Endodermal cell (in vitro differentiated cells): Measurements from ENCODE around the gene CD300E. TPM values are rescaled to one million over a fixed set of nuclear protein-coding genes. Genes with fewer than 3 reads are reported as not detected.
A peak's percentile ranks its signal among the peaks of the same experiment; 100 is the strongest.

Experiments used
- DNase-seq: peaks from one replicate; pipeline ENCODE4 v3.0.0-alpha.2; 2017
- H3K27ac ChIP-seq: 2 replicates; pipeline ENCODE4 v1.5.1; 2013; ENCODE audit warnings: mild to moderate bottlenecking, low read depth, low read length, moderate library complexity
- H3K27me3 ChIP-seq: 2 replicates; pipeline ENCODE4 v1.6.1; 2013; ENCODE audit warnings: mild to moderate bottlenecking, low read length, moderate library complexity; ENCODE audit not compliant: insufficient read depth, control insufficient read depth, poor library complexity, severe bottlenecking
- H3K36me3 ChIP-seq: 2 replicates; pipeline ENCODE4 v1.7.0; 2013; ENCODE audit warnings: mild to moderate bottlenecking, low read length, moderate library complexity; ENCODE audit not compliant: control insufficient read depth, insufficient read depth
- H3K4me1 ChIP-seq: one replicate; pipeline ENCODE4 v1.7.0; 2013; ENCODE audit warnings: low read length; ENCODE audit not compliant: control insufficient read depth, insufficient read depth
- H3K4me3 ChIP-seq: 2 replicates; pipeline ENCODE4 v1.5.1; 2013; ENCODE audit warnings: mild to moderate bottlenecking, low read length, moderate library complexity
- H3K9ac ChIP-seq: 2 replicates; pipeline ENCODE4 v1.6.1; 2013; ENCODE audit warnings: mild to moderate bottlenecking, low read length, moderate library complexity; ENCODE audit not compliant: poor library complexity, severe bottlenecking; ENCODE audit errors: extremely low read depth
- H3K9me3 ChIP-seq: 2 replicates; pipeline ENCODE4 v1.6.1; 2013; ENCODE audit warnings: mild to moderate bottlenecking, low read length, moderate library complexity; ENCODE audit not compliant: control insufficient read depth
- H3K27ac Mint-ChIP-seq: 2 replicates; pipeline ENCODE4 v1.8.0; 2020; ENCODE audit warnings: mixed read lengths
- H3K27me3 Mint-ChIP-seq: 2 replicates; pipeline ENCODE4 v1.8.0; 2021; ENCODE audit warnings: mild to moderate bottlenecking, mixed read lengths; ENCODE audit not compliant: insufficient read depth
- H3K36me3 Mint-ChIP-seq: 2 replicates; pipeline ENCODE4 v1.8.0; 2020; ENCODE audit warnings: low read depth, mixed read lengths
- H3K4me1 Mint-ChIP-seq: 2 replicates; pipeline ENCODE4 v1.8.0; 2020; ENCODE audit warnings: mixed read lengths
- H3K4me3 Mint-ChIP-seq: 2 replicates; pipeline ENCODE4 v1.8.0; 2020; ENCODE audit warnings: mild to moderate bottlenecking, moderate library complexity, mixed read lengths
- H3K9me3 Mint-ChIP-seq: 2 replicates; pipeline ENCODE4 v1.8.0; 2020; ENCODE audit warnings: mild to moderate bottlenecking, mixed read lengths
- CTCF ChIP-seq: fragments of 200-600 bp; sonication (generic); conservative IDR thresholded peaks from 2 replicates; pipeline ENCODE4 v1.5.0; 2021; ENCODE audit warnings: antibody characterized with exemption, mild to moderate bottlenecking
- WGBS, 2 experiments: methylation state at CpG; one replicate each; pipeline versions ENCODE4 v1.1.5 to v1.1.7; 2013; ENCODE audit warnings: missing lambda C conversion rate in 2 of 2, mixed read lengths in 1 of 2; ENCODE audit not compliant: insufficient coverage in 1 of 2, insufficient read length in 1 of 2; 5-methylcytosine and 5-hydroxymethylcytosine counted together
- long read RNA-seq, 4 experiments: library from polyadenylated mRNA in 2 of 4; library from RNA in 1 of 4; library from capped mRNA in 1 of 4; stranded (forward) in 3 of 4; unstranded in 1 of 4; transcript quantifications; one replicate each; pipeline ENCODE4 v2.0.0, GENCODE V29; 2020 to 2021; ENCODE audit warnings: inconsistent platforms in 1 of 4
- polyA plus RNA-seq, 2 experiments: library from polyadenylated mRNA; stranded (reverse); fragments of 50-300 nt; gene quantifications; one replicate each; pipeline ENCODE4 v1.2.3, GENCODE V29; 2013
- total RNA-seq, 2 donors: library from RNA; stranded (reverse); fragmentation: NEBNext Ultra II Directional in 1 of 2; extraction: Animal tissue kit (Norgen Biotek cat#: 25700) in 1 of 2; gene quantifications; 2 replicates in 1 of 2; 3 replicates in 1 of 2; pipeline ENCODE4 v1.2.1, GENCODE V29; 2021

CD300E gene
- total RNA-seq, result 1 to 10 TPM in 1 of 2 donors, under 1 TPM in 1; 0.75 to 1.5 TPM
- polyA plus RNA-seq (2013, experiment 1 of 2), result 0.53 TPM
- polyA plus RNA-seq (2013, experiment 2 of 2), result 0.70 TPM
- long read RNA-seq, experiment 1, result 0 reads
- long read RNA-seq, experiment 2, partial matches to known transcripts, result 0 of 3 reads
- long read RNA-seq, experiment 2, other reads (novel, unspliced or antisense), result 3 of 3 reads
- long read RNA-seq, experiment 3, partial matches to known transcripts, result 0 of 8 reads
- long read RNA-seq, experiment 3, other reads (novel, unspliced or antisense), result 8 of 8 reads
- long read RNA-seq, experiment 4, partial matches to known transcripts, result 0 of 1 reads
- long read RNA-seq, experiment 4, other reads (novel, unspliced or antisense), result 1 of 1 reads

- Mint-ChIP-seq H3K27me3 (peaks cover 40% of the 10 kb centered on the region), H3K4me1 (no peaks in the 10 kb centered on the region), H3K9me3 (peaks cover 13% of the 10 kb centered on the region), H3K27ac (no peak within 1 kb of the TSS), H3K4me3 (no peak within 1 kb of the TSS), H3K36me3 (peaks cover 19% of the 10 kb centered on the region)
- H3K36me3 ChIP-seq, result peaks cover 5% of the 10 kb centered on the region
- no peak for DNase-seq
- no peak within 1 kb of the TSS for H3K9ac ChIP-seq
- TF ChIP-seq CTCF, result no peak
- H3K4me1 ChIP-seq, result no peaks in the 10 kb centered on the region
- H3K27ac ChIP-seq, result no peak within 1 kb of the TSS
- H3K4me3 ChIP-seq, result no peak within 1 kb of the TSS
- WGBS, 2 experiments, result 78 to 95% methylated on average over 5 of the region's 5 CpGs
- no peaks in the 10 kb centered on the region for H3K27me3 ChIP-seq
- peaks cover 19% of the 10 kb centered on the region for H3K9me3 ChIP-seq
Measured at GRCh38 chr17:74623693-74624093, at the start of gene CD300E. Gene CD300E (minus strand): TSS chr17:74623738. CDS start chr17:74623621, 117 bp downstream.

GRCh38 chr17:74671031-74671771, 47.7 kb upstream of the CD300E start:
- Mint-ChIP-seq H3K27me3 (peaks cover 74% of the 10 kb centered on the region), H3K9me3 (no peaks in the 10 kb centered on the region), H3K27ac (no peak overlapping the region), H3K4me1 (peaks cover 2% of the 10 kb centered on the region), H3K36me3 (no peaks in the 10 kb centered on the region), H3K4me3 (no peak overlapping the region)
- DNase-seq, result peak; percentile 100
- H3K27me3 ChIP-seq, result peaks cover 94% of the 10 kb centered on the region
- H3K4me1 ChIP-seq, result no peaks in the 10 kb centered on the region
- no peak for TF ChIP-seq CTCF
- H3K9me3 ChIP-seq, result no peaks in the 10 kb centered on the region
- no peak overlapping the region for H3K27ac ChIP-seq
- no peak overlapping the region for H3K9ac ChIP-seq
- 7 to 16% methylated on average over 27 to 57 of the region's 57 CpGs for WGBS, 2 experiments
- H3K4me3 ChIP-seq, result peak overlapping the region; percentile 43
- no peaks in the 10 kb centered on the region for H3K36me3 ChIP-seq

- DNase-seq, result no peak
- H3K9me3 ChIP-seq, result no peaks in the 10 kb centered on the region
- H3K27ac ChIP-seq, result no peak overlapping the region
- no peak overlapping the region for H3K4me3 ChIP-seq
- H3K36me3 ChIP-seq, result no peaks in the 10 kb centered on the region
- TF ChIP-seq CTCF, result no peak
- Mint-ChIP-seq H3K4me1 (peaks cover 2% of the 10 kb centered on the region), H3K4me3 (no peak overlapping the region), H3K27ac (no peak overlapping the region), H3K27me3 (peaks cover 69% of the 10 kb centered on the region), H3K36me3 (no peaks in the 10 kb centered on the region), H3K9me3 (no peaks in the 10 kb centered on the region)
- no peak overlapping the region for H3K9ac ChIP-seq
- H3K27me3 ChIP-seq, result peaks cover 87% of the 10 kb centered on the region
- no peaks in the 10 kb centered on the region for H3K4me1 ChIP-seq
- WGBS, 2 experiments, result 65 to 73% methylated on average over 4 to 6 of the region's 6 CpGs
Measured at GRCh38 chr17:74670329-74670728, 46.8 kb upstream of the CD300E start.
